HepG2 (cell line): Measurements from ENCODE around the gene TCF3. TPM values are rescaled to one million over a fixed set of nuclear protein-coding genes. Genes with fewer than 3 reads are reported as not detected.
A peak's percentile ranks its signal among the peaks of the same experiment; 100 is the strongest.

Experiments used
- CERS6 ChIP-seq: sonication (generic); formaldehyde crosslinking; IDR thresholded peaks from 2 replicates; pipeline ENCODE4 v1.5.0; 2020; ENCODE audit warnings: missing genetic modification reagents
- FOXJ3 ChIP-seq: sonication (generic); formaldehyde crosslinking; IDR thresholded peaks from 2 replicates; pipeline ENCODE4 v1.4.0; 2020; ENCODE audit warnings: missing genetic modification reagents, mild to moderate bottlenecking, borderline replicate concordance
- FOXK2 ChIP-seq: fragments of 450-650 bp; IDR thresholded peaks from 2 replicates; pipeline ENCODE4 v1.6.1; 2016
- FOXO4 ChIP-seq: sonication (generic); formaldehyde crosslinking; conservative IDR thresholded peaks from 2 replicates; pipeline ENCODE4 v1.8.1; 2023; ENCODE audit warnings: missing genetic modification reagents
- JDP2 ChIP-seq: sonication (generic); formaldehyde crosslinking; IDR thresholded peaks from 2 replicates; pipeline ENCODE4 v1.8.1; 2022; ENCODE audit warnings: missing genetic modification reagents, borderline replicate concordance
- KMT2A ChIP-seq: sonication (generic); formaldehyde crosslinking; IDR thresholded peaks from 2 replicates; pipeline ENCODE4 v1.4.0; 2020; ENCODE audit warnings: missing genetic modification reagents
- NFIC ChIP-seq: IDR thresholded peaks from 2 replicates; pipeline ENCODE4 v1.6.1; 2012; ENCODE audit warnings: mild to moderate bottlenecking, low read length, inconsistent platforms
- RFXANK ChIP-seq: IDR thresholded peaks from 2 replicates; pipeline ENCODE4 v1.6.1; 2016
- SOX13 ChIP-seq, 3 experiments: fragments of 450-650 bp in 1 of 3; sonication (generic) in 1 of 3; formaldehyde crosslinking in 1 of 3; IDR thresholded peaks in 2 of 3; conservative IDR thresholded peaks in 1 of 3; 2 replicates each; pipeline versions ENCODE4 v1.5.0 to v1.6.1; 2016 to 2020; ENCODE audit warnings: antibody characterized with exemption in 1 of 3, mild to moderate bottlenecking in 1 of 3, missing compliant biosample characterization in 1 of 3, missing genetic modification reagents in 1 of 3, moderate library complexity in 1 of 3
- THAP11 ChIP-seq: IDR thresholded peaks from 2 replicates; pipeline ENCODE4 v1.6.1; 2016; ENCODE audit warnings: missing biosample characterization, missing genetic modification reagents
- ZBTB14 ChIP-seq: sonication (generic); formaldehyde crosslinking; IDR thresholded peaks from 2 replicates; pipeline ENCODE4 v1.4.0; 2020; ENCODE audit warnings: missing genetic modification reagents
- ZBTB20 ChIP-seq: sonication (generic); formaldehyde crosslinking; IDR thresholded peaks from 2 replicates; pipeline ENCODE4 v1.8.1; 2023; ENCODE audit warnings: missing genetic modification reagents, low read depth, mild to moderate bottlenecking, borderline replicate concordance
- ZBTB37 ChIP-seq: sonication (generic); formaldehyde crosslinking; IDR thresholded peaks from 2 replicates; pipeline ENCODE4 v1.4.0; 2020; ENCODE audit warnings: mild to moderate bottlenecking, missing genetic modification reagents
- ZMAT3 ChIP-seq: sonication (generic); formaldehyde crosslinking; conservative IDR thresholded peaks from 2 replicates; pipeline ENCODE4 v1.7.0; 2021; ENCODE audit warnings: missing genetic modification reagents
- ZNF121 ChIP-seq: sonication (generic); formaldehyde crosslinking; IDR thresholded peaks from 2 replicates; pipeline ENCODE4 v1.5.0; 2020; ENCODE audit warnings: mild to moderate bottlenecking, missing genetic modification reagents
- ZNF552 ChIP-seq: sonication (generic); formaldehyde crosslinking; IDR thresholded peaks from 2 replicates; pipeline ENCODE4 v1.9.0; 2022; ENCODE audit warnings: missing genetic modification reagents, mild to moderate bottlenecking, borderline replicate concordance
- ZNF562 ChIP-seq: sonication (generic); formaldehyde crosslinking; IDR thresholded peaks from 2 replicates; pipeline ENCODE4 v1.8.0; 2022; ENCODE audit warnings: missing genetic modification reagents, borderline replicate concordance
- ZNF7 ChIP-seq: IDR thresholded peaks from 2 replicates; pipeline ENCODE4 v1.6.1; 2016; ENCODE audit warnings: missing biosample characterization, missing genetic modification reagents
- polyA plus RNA-seq, 8 experiments: library from polyadenylated mRNA; depleted of rRNA in 3 of 8; stranded (reverse) in 7 of 8; unstranded in 1 of 8; fragments of >200 nt; fragmentation: Illumina TruSeq in 4 of 8; extraction: Trizol in 4 of 8; gene quantifications; 2 replicates each; pipeline versions ENCODE4 v1.2.1 to v1.2.3, GENCODE V29; 2011 to 2016; ENCODE audit warnings: low read depth in 4 of 8, missing spikeins in 1 of 8, mixed read lengths in 1 of 8; ENCODE audit not compliant: insufficient read depth in 1 of 8
- total RNA-seq, 5 experiments: library from RNA; depleted of rRNA; stranded (reverse); fragments of >200 nt; fragmentation: Illumina TruSeq; extraction: Trizol; gene quantifications; 2 replicates each; pipeline ENCODE4 v1.2.3, GENCODE V29; 2016; ENCODE audit warnings: low read depth in 1 of 5
- TF ChIP-seq, protein P1 (sequence below): sonication (generic); formaldehyde crosslinking; IDR thresholded peaks from 2 replicates; pipeline ENCODE4 v1.4.0; 2020; ENCODE audit warnings: missing genetic modification reagents
- TF ChIP-seq, protein P2 (sequence below): sonication (generic); formaldehyde crosslinking; IDR thresholded peaks from 2 replicates; pipeline ENCODE4 v1.4.0; 2020; ENCODE audit warnings: missing genetic modification reagents

The TCF3 gene
- total and polyA plus RNA-seq, 2 of the 13 experiments (the other 11 are each of a cell fraction or from before 2014, with no cell fraction given), result 51.4 to 53.2 TPM

DNA sequence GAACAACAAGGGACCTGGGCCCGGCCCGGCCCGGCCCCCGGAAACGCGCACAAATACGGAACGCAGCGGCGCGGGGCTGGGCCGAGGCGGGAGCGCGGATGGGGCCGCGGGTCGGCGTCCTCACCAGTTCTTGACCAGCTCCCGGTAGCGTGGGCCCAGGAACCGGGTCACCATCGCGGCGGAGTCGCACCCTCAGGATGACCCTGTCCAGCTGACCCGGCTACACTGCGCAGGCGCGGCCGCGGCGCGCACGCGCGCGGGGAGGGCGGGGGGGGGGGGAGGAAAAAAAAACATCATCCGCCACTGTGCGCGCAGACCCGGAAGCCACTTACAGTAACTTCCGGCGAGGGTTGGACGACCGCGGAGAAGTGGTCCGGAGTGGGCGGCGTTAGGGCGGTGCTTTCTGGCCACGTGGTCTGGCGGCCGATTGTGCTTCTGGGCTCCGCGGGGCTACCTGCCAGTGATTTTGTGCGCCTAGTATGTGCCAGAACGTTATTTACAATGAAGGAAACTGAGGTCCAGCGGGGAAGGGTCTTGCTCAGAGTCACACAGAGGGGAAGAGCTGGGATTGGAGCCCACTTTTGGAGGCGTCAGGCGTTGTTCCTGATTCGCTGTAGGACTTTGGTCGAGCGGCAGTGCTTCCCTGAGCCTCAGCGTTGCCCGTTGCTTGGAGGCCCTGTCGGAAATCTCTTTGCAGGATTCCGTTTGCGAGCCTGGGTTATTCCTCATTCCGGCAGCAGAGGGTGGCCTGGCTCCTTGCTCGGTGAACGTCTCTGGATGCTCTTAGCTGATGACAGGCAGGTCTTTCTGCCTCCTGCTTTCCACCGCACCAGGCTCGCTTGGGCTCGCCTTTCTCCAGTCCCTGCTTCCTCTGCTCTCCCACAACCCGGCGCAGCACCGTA is 46.9 kb downstream of the TCF3 start, which contains the start of gene UQCR11 (continued):
- TF ChIP-seq ZMAT3 (no peak), NFIC (no peak), ZNF7 (no peak), ZBTB37 (CRISPR knock-in tag) (no peak), ZBTB20 (CRISPR knock-in tag) (no peak; the same call in 1 of the 2 replicates), ZNF562 (CRISPR knock-in tag) (no peak), CERS6 (CRISPR knock-in tag) (no peak), RFXANK (no peak), FOXO4 (CRISPR knock-in tag) (0 out of 2 replicates have a peak, but pooled peaks have one; percentile 79), ZBTB14 (peak; percentile 62; the same call in 1 of the 2 replicates), FOXK2 (no peak), FOXJ3 (CRISPR knock-in tag) (no peak), THAP11 (CRISPR knock-in tag) (peak; percentile 77; the same call in 1 of the 2 replicates), ZNF121 (CRISPR knock-in tag) (no peak), JDP2 (no peak), ZNF552 (CRISPR knock-in tag) (no peak), KMT2A (CRISPR knock-in tag) (peak; percentile 65), SOX13 (IDR thresholded peaks at IDR 0.05) (no peak), SOX13 (CRISPR knock-in tag; conservative IDR thresholded peaks at IDR 0.05 in 1 of 2, IDR thresholded peaks at IDR 0.05 in 1 of 2) (peak in 1 of 2 experiments; percentile 15; a peak in 1 of 4 replicates)
- TF ChIP-seq, protein P1, sequence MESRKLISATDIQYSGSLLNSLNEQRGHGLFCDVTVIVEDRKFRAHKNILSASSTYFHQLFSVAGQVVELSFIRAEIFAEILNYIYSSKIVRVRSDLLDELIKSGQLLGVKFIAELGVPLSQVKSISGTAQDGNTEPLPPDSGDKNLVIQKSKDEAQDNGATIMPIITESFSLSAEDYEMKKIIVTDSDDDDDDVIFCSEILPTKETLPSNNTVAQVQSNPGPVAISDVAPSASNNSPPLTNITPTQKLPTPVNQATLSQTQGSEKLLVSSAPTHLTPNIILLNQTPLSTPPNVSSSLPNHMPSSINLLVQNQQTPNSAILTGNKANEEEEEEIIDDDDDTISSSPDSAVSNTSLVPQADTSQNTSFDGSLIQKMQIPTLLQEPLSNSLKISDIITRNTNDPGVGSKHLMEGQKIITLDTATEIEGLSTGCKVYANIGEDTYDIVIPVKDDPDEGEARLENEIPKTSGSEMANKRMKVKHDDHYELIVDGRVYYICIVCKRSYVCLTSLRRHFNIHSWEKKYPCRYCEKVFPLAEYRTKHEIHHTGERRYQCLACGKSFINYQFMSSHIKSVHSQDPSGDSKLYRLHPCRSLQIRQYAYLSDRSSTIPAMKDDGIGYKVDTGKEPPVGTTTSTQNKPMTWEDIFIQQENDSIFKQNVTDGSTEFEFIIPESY, result no peak; the same call in 1 of the 2 replicates
- TF ChIP-seq, protein P2, sequence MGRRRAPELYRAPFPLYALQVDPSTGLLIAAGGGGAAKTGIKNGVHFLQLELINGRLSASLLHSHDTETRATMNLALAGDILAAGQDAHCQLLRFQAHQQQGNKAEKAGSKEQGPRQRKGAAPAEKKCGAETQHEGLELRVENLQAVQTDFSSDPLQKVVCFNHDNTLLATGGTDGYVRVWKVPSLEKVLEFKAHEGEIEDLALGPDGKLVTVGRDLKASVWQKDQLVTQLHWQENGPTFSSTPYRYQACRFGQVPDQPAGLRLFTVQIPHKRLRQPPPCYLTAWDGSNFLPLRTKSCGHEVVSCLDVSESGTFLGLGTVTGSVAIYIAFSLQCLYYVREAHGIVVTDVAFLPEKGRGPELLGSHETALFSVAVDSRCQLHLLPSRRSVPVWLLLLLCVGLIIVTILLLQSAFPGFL, result no peak
